GM21423 (cell line): Measurements from ENCODE around the gene JAM3.

Experiments used
- ATAC-seq: cut with Tn5 transposase; IDR thresholded peaks from one replicate; pipeline ENCODE4 v1.9.1; 2021; ENCODE audit warnings: mild to moderate bottlenecking, moderate library complexity; ENCODE audit not compliant: unreplicated experiment

Gene JAM3

GRCh38 chr11:134140961-134141490 is 72.2 kb downstream of the JAM3 start:
- ATAC-seq = no peak

- ATAC-seq = no peak
Observed at GRCh38 chr11:134142536-134142935, 73.7 kb downstream of the JAM3 start.

GRCh38 chr11:134143801-134144200 is 74.9 kb downstream of the JAM3 start:
- ATAC-seq = no peak

- ATAC-seq = no peak
Observed at GRCh38 chr11:134144744-134145143, 75.9 kb downstream of the JAM3 start.

- no peak for ATAC-seq
Observed at GRCh38 chr11:134145715-134146114, 76.8 kb downstream of the JAM3 start.

- no peak for ATAC-seq
Observed at GRCh38 chr11:134146598-134146997, 77.7 kb downstream of the JAM3 start.

- no peak for ATAC-seq
Observed at GRCh38 chr11:134149371-134149770, 80.5 kb downstream of the JAM3 start.

GRCh38 chr11:134150195-134150903 is 81.5 kb downstream of the JAM3 start:
- ATAC-seq = no peak

- no peak for ATAC-seq
Observed at GRCh38 chr11:134151083-134151747, 82.3 kb downstream of the JAM3 start.

- no peak for ATAC-seq
Observed at GRCh38 chr11:134152696-134153095, 83.8 kb downstream of the JAM3 start.

GRCh38 chr11:134153147-134153905 is 84.5 kb downstream of the JAM3 start:
- no peak for ATAC-seq

- ATAC-seq = no peak
Observed at GRCh38 chr11:134154441-134154840, 85.6 kb downstream of the JAM3 start.

GRCh38 chr11:134155456-134155855 is 86.6 kb downstream of the JAM3 start:
- ATAC-seq = no peak

GRCh38 chr11:134155946-134156865 is 87.3 kb downstream of the JAM3 start:
- no peak for ATAC-seq

GRCh38 chr11:134157451-134157850 is 88.6 kb downstream of the JAM3 start:
- no peak for ATAC-seq

- ATAC-seq = no peak
Observed at GRCh38 chr11:134158023-134158422, 89.2 kb downstream of the JAM3 start.

- no peak for ATAC-seq
Observed at GRCh38 chr11:134159652-134160051, 90.8 kb downstream of the JAM3 start.

GRCh38 chr11:134164490-134165370 is 95.9 kb downstream of the JAM3 start:
- no peak for ATAC-seq

GRCh38 chr11:134170177-134170918 is 101.5 kb downstream of the JAM3 start:
- ATAC-seq = no peak
